Activated CD8-positive, alpha-beta memory T cell treated with anti-CD3 and anti-CD28 coated beads, Interleukin-2, amount 10 ng/mL, durations not matched to agents 7 days and 5 days (primary cell): ENCODE results near the gene ACTN1. TPM values are rescaled to one million over a fixed set of nuclear protein-coding genes. Genes with fewer than 3 reads are reported as not detected.
"Not testable (repeated sequence)": the region's sequence is repeated elsewhere in the genome, so short reads cannot be mapped to it uniquely, and the experiment has no call there.

Experiments
- ATAC-seq: fragments of 150-1000 bp; cut with Tn5 transposase; one replicate; pipeline ENCODE4 v1.10.0; 2021; ENCODE audit warnings: moderate library complexity
- CTCF ChIA-PET: fragments of 350-600 bp; sonication (Branson Sonifier 250); formaldehyde crosslinking; loops from one replicate; lab custom pipeline; 2021; ENCODE audit warnings: antibody characterized with exemption; lab: Charles Lee
- DNase-seq: peaks from one replicate; pipeline ENCODE4 v3.0.0-alpha.2; 2020
- H3K27ac Mint-ChIP-seq: one replicate; pipeline ENCODE4 v1.8.0; 2021; ENCODE audit warnings: mild to moderate bottlenecking, mixed read lengths
- H3K27me3 Mint-ChIP-seq: one replicate; pipeline ENCODE4 v1.8.0; 2021; ENCODE audit warnings: mixed read lengths
- H3K36me3 Mint-ChIP-seq: one replicate; pipeline ENCODE4 v1.8.0; 2021; ENCODE audit warnings: mild to moderate bottlenecking, mixed read lengths
- H3K4me1 Mint-ChIP-seq: one replicate; pipeline ENCODE4 v1.8.0; 2021; ENCODE audit warnings: mixed read lengths
- H3K4me3 Mint-ChIP-seq: one replicate; pipeline ENCODE4 v1.8.0; 2021; ENCODE audit warnings: mild to moderate bottlenecking, moderate library complexity, mixed read lengths
- H3K9me3 Mint-ChIP-seq: one replicate; pipeline ENCODE4 v1.8.0; 2022; ENCODE audit warnings: low read depth, mixed read lengths
- total RNA-seq, 2 experiments: library from RNA; stranded (reverse); gene quantifications; one replicate each; pipeline ENCODE4 v1.2.3, GENCODE V29; 2021

Gene ACTN1
- total RNA-seq, 2 experiments from 2014 or later, result 26.8 to 56.0 TPM

GRCh38 chr14:68981539-68981976 lies 2.5 kb upstream of the ACTN1 start:
- Mint-ChIP-seq H3K27ac (no peak overlapping the region), H3K36me3 (peaks cover 1% of the 10 kb centered on the region), H3K9me3 (no peaks in the 10 kb centered on the region), H3K4me3 (no peak overlapping the region), H3K4me1 (peaks cover 23% of the 10 kb centered on the region), H3K27me3 (peaks cover 47% of the 10 kb centered on the region)
- DNase-seq (no peak), ATAC-seq (no peak)
- CTCF ChIA-PET, result interaction anchor here (1.2 kb wide), 1 partner anchor 12 kb away, joined by 4 read pairs; no protein-coding TSS in a partner anchor

GRCh38 chr14:68981139-68981538 lies 2.0 kb upstream of the ACTN1 start:
- peaks cover 47% of the 10 kb centered on the region for H3K27me3 Mint-ChIP-seq
- peaks cover 24% of the 10 kb centered on the region for H3K4me1 Mint-ChIP-seq
- H3K4me3 Mint-ChIP-seq, result no peak overlapping the region
- no peak overlapping the region for H3K27ac Mint-ChIP-seq
- CTCF ChIA-PET, result interaction anchor here (1.0 to 1.2 kb wide), 2 partner anchors 13 to 126 kb away, joined by 3 to 4 read pairs; no protein-coding TSS in a partner anchor
- ATAC-seq (no peak), DNase-seq (no peak)
- no peaks in the 10 kb centered on the region for H3K9me3 Mint-ChIP-seq
- H3K36me3 Mint-ChIP-seq, result peaks cover 1% of the 10 kb centered on the region

- DNase-seq, result no peak
- no peak for ATAC-seq
- Mint-ChIP-seq H3K27ac (no peak overlapping the region), H3K36me3 (peaks cover 4% of the 10 kb centered on the region), H3K4me1 (peaks cover 22% of the 10 kb centered on the region), H3K9me3 (no peaks in the 10 kb centered on the region), H3K27me3 (peaks cover 57% of the 10 kb centered on the region), H3K4me3 (peak overlapping the region; percentile 41)
- CTCF ChIA-PET, result interaction anchor here (1.6 kb wide), 1 partner anchor 10 kb away, joined by 3 read pairs; no protein-coding TSS in a partner anchor
Measured at GRCh38 chr14:68979722-68980451, 785 bp upstream of the ACTN1 start.

GRCh38 chr14:68978172-68978911 lies 760 bp downstream of the ACTN1 start:
- H3K4me3 Mint-ChIP-seq, result peak overlapping the region; percentile 76
- no peaks in the 10 kb centered on the region for H3K9me3 Mint-ChIP-seq
- ATAC-seq (peak; percentile 45), DNase-seq (peak; percentile 64)
- H3K4me1 Mint-ChIP-seq, result peaks cover 22% of the 10 kb centered on the region
- H3K27me3 Mint-ChIP-seq, result peaks cover 54% of the 10 kb centered on the region
- CTCF ChIA-PET, result interaction anchor here (0.9 to 2.8 kb wide), 4 partner anchors 9 to 130 kb away, joined by 3 to 14 read pairs (median 4); no protein-coding TSS in a partner anchor
- peaks cover 10% of the 10 kb centered on the region for H3K36me3 Mint-ChIP-seq
- H3K27ac Mint-ChIP-seq, result peak overlapping the region; percentile 73

- Mint-ChIP-seq H3K9me3 (no peaks in the 10 kb centered on the region), H3K36me3 (peaks cover 12% of the 10 kb centered on the region), H3K27me3 (peaks cover 48% of the 10 kb centered on the region), H3K4me3 (peak overlapping the region; percentile 76), H3K4me1 (peaks cover 22% of the 10 kb centered on the region), H3K27ac (peak overlapping the region; percentile 73)
- CTCF ChIA-PET, result interaction anchor here (0.9 to 2.8 kb wide), 5 partner anchors 8 to 130 kb away, joined by 3 to 14 read pairs (median 3); no protein-coding TSS in a partner anchor
- ATAC-seq (peak; percentile 43), DNase-seq (peak; percentile 84)
Measured at GRCh38 chr14:68977718-68978171, 1.4 kb downstream of the ACTN1 start.

- Mint-ChIP-seq H3K9me3 (no peaks in the 10 kb centered on the region), H3K27me3 (peaks cover 43% of the 10 kb centered on the region), H3K4me3 (peak overlapping the region; percentile 76), H3K27ac (peak overlapping the region; percentile 64), H3K4me1 (peaks cover 22% of the 10 kb centered on the region), H3K36me3 (peaks cover 14% of the 10 kb centered on the region)
- ATAC-seq, result peak; percentile 7
- CTCF ChIA-PET, result interaction anchor here (0.9 to 2.8 kb wide), 5 partner anchors 66 to 131 kb away, joined by 3 to 14 read pairs (median 3); no protein-coding TSS in a partner anchor
- peak; percentile 53 for DNase-seq
Measured at GRCh38 chr14:68977180-68977717, 1.9 kb downstream of the ACTN1 start.

- peaks cover 35% of the 10 kb centered on the region for H3K27me3 Mint-ChIP-seq
- CTCF ChIA-PET, result interaction anchor here (1.0 to 2.8 kb wide), 3 partner anchors 65 to 131 kb away, joined by 3 to 14 read pairs (median 3); no protein-coding TSS in a partner anchor
- peak overlapping the region; percentile 76 for H3K4me3 Mint-ChIP-seq
- no peaks in the 10 kb centered on the region for H3K9me3 Mint-ChIP-seq
- DNase-seq (no peak), ATAC-seq (no peak)
- H3K4me1 Mint-ChIP-seq, result peaks cover 21% of the 10 kb centered on the region
- peaks cover 14% of the 10 kb centered on the region for H3K36me3 Mint-ChIP-seq
- no peak overlapping the region for H3K27ac Mint-ChIP-seq
Measured at GRCh38 chr14:68976160-68977067, 2.7 kb downstream of the ACTN1 start.

GRCh38 chr14:68975667-68976066 lies 3.4 kb downstream of the ACTN1 start:
- Mint-ChIP-seq H3K4me3 (no peak overlapping the region), H3K4me1 (peaks cover 26% of the 10 kb centered on the region), H3K9me3 (no peaks in the 10 kb centered on the region), H3K27me3 (peaks cover 30% of the 10 kb centered on the region), H3K36me3 (peaks cover 14% of the 10 kb centered on the region), H3K27ac (no peak overlapping the region)
- DNase-seq (no peak), ATAC-seq (no peak)
- CTCF ChIA-PET, result interaction anchor here (1.4 kb wide), 1 partner anchor 115 kb away, joined by 3 read pairs; no protein-coding TSS in a partner anchor

- ATAC-seq, result no peak
- peaks cover 14% of the 10 kb centered on the region for H3K36me3 Mint-ChIP-seq
- no peak overlapping the region for H3K27ac Mint-ChIP-seq
- no peak for DNase-seq
- H3K4me1 Mint-ChIP-seq, result peaks cover 31% of the 10 kb centered on the region
- CTCF ChIA-PET, result interaction anchor here (1.4 kb wide), 1 partner anchor 116 kb away, joined by 3 read pairs; no protein-coding TSS in a partner anchor
- no peaks in the 10 kb centered on the region for H3K9me3 Mint-ChIP-seq
- peaks cover 22% of the 10 kb centered on the region for H3K27me3 Mint-ChIP-seq
- no peak overlapping the region for H3K4me3 Mint-ChIP-seq
Measured at GRCh38 chr14:68974759-68975347, 4.2 kb downstream of the ACTN1 start.

GRCh38 chr14:68973639-68974038 lies 5.5 kb downstream of the ACTN1 start:
- no peak overlapping the region for H3K4me3 Mint-ChIP-seq
- CTCF ChIA-PET, result no interaction called here
- H3K9me3 Mint-ChIP-seq, result no peaks in the 10 kb centered on the region
- H3K36me3 Mint-ChIP-seq, result peaks cover 14% of the 10 kb centered on the region
- H3K27ac Mint-ChIP-seq, result no peak overlapping the region
- peaks cover 32% of the 10 kb centered on the region for H3K4me1 Mint-ChIP-seq
- no peak for DNase-seq
- no peak for ATAC-seq
- peaks cover 20% of the 10 kb centered on the region for H3K27me3 Mint-ChIP-seq

- H3K36me3 Mint-ChIP-seq, result peaks cover 14% of the 10 kb centered on the region
- H3K4me3 Mint-ChIP-seq, CTCF ChIA-PET, H3K9me3 Mint-ChIP-seq, H3K27ac Mint-ChIP-seq, DNase-seq, ATAC-seq: not testable (repeated sequence)
- H3K27me3 Mint-ChIP-seq, result peaks cover 22% of the 10 kb centered on the region
- peaks cover 35% of the 10 kb centered on the region for H3K4me1 Mint-ChIP-seq
Measured at GRCh38 chr14:68973219-68973565, 5.9 kb downstream of the ACTN1 start.
